H9 (cell line): Measurements from ENCODE around the gene UBALD1. TPM values are rescaled to one million over a fixed set of nuclear protein-coding genes. Genes with fewer than 3 reads are reported as not detected.

Experiments used
- DNase-seq: peaks from one replicate; pipeline ENCODE4 v3.0.0-alpha.2; 2017
- H2AFZ ChIP-seq: one replicate; pipeline ENCODE4 v1.6.1; 2013; ENCODE audit warnings: mild to moderate bottlenecking, low read length, control low read depth, moderate library complexity
- H2AK5ac ChIP-seq: 2 replicates; pipeline ENCODE4 v1.6.1; 2013; ENCODE audit warnings: low read length, control low read depth, mixed read lengths; ENCODE audit not compliant: insufficient read length
- H2BK120ac ChIP-seq: one replicate; pipeline ENCODE4 v1.6.1; 2013; ENCODE audit warnings: low read depth, mild to moderate bottlenecking, low read length, control low read depth, inconsistent platforms; ENCODE audit not compliant: poor library complexity, severe bottlenecking
- H2BK12ac ChIP-seq: 2 replicates; pipeline ENCODE4 v1.6.1; 2013; ENCODE audit warnings: low read length, control low read depth, mixed read lengths, low read depth; ENCODE audit not compliant: insufficient read length
- H2BK15ac ChIP-seq: 2 replicates; pipeline ENCODE4 v1.6.1; 2013; ENCODE audit warnings: low read depth, low read length, control low read depth
- H2BK20ac ChIP-seq: one replicate; pipeline ENCODE4 v1.6.1; 2013; ENCODE audit warnings: low read depth, mild to moderate bottlenecking, low read length, control low read depth, inconsistent platforms; ENCODE audit not compliant: poor library complexity, severe bottlenecking
- H2BK5ac ChIP-seq: 2 replicates; pipeline ENCODE4 v1.6.1; 2013; ENCODE audit warnings: low read length, control low read depth, mixed read lengths; ENCODE audit not compliant: insufficient read length
- H3K14ac ChIP-seq: 2 replicates; pipeline ENCODE4 v1.6.1; 2013; ENCODE audit warnings: low read length, control low read depth; ENCODE audit not compliant: insufficient read depth
- H3K18ac ChIP-seq: 2 replicates; pipeline ENCODE4 v1.6.1; 2013; ENCODE audit warnings: low read depth, mild to moderate bottlenecking, mixed read lengths, low read length, control low read depth; ENCODE audit not compliant: insufficient read length
- H3K23ac ChIP-seq: 2 replicates; pipeline ENCODE4 v1.6.1; 2013; ENCODE audit warnings: low read length, control low read depth, mixed read lengths, low read depth; ENCODE audit not compliant: insufficient read length
- H3K23me2 ChIP-seq: 2 replicates; pipeline ENCODE4 v1.6.1; 2013; ENCODE audit warnings: low read depth, mild to moderate bottlenecking, mixed read lengths, low read length, control low read depth; ENCODE audit not compliant: insufficient read length, poor library complexity, severe bottlenecking
- H3K27ac ChIP-seq: 2 replicates; pipeline ENCODE4 v1.5.1; 2013; ENCODE audit warnings: low read length, control low read depth, mixed read lengths, low read depth; ENCODE audit not compliant: insufficient read length
- H3K27me3 ChIP-seq: 2 replicates; pipeline ENCODE4 v1.6.1; 2013; ENCODE audit warnings: low read length, control low read depth, inconsistent platforms; ENCODE audit not compliant: insufficient read depth
- H3K4ac ChIP-seq: 2 replicates; pipeline ENCODE4 v1.6.1; 2013; ENCODE audit warnings: low read depth, mild to moderate bottlenecking, control low read depth, inconsistent platforms, low read length, moderate library complexity
- H3K4me1 ChIP-seq: 2 replicates; pipeline ENCODE4 v1.6.1; 2013; ENCODE audit warnings: low read length, control low read depth, inconsistent platforms; ENCODE audit not compliant: insufficient read depth
- H3K4me2 ChIP-seq: 2 replicates; pipeline ENCODE4 v1.6.1; 2013; ENCODE audit warnings: low read length, control low read depth, mixed read lengths; ENCODE audit not compliant: insufficient read length, insufficient read depth
- H3K56ac ChIP-seq: 2 replicates; pipeline ENCODE4 v1.6.1; 2013; ENCODE audit warnings: low read depth, mild to moderate bottlenecking, mixed read lengths, low read length, control low read depth; ENCODE audit not compliant: insufficient read length
- H3K79me1 ChIP-seq: 2 replicates; pipeline ENCODE4 v1.6.1; 2013; ENCODE audit warnings: low read depth, mild to moderate bottlenecking, moderate library complexity, low read length, control low read depth, inconsistent platforms; ENCODE audit not compliant: insufficient read depth, poor library complexity, severe bottlenecking
- H3K79me2 ChIP-seq: 2 replicates; pipeline ENCODE4 v1.6.1; 2013; ENCODE audit warnings: low read length, control low read depth, inconsistent platforms; ENCODE audit not compliant: insufficient read depth
- H3K9ac ChIP-seq: 2 replicates; pipeline ENCODE4 v1.6.1; 2013; ENCODE audit warnings: low read length, control low read depth, mixed read lengths; ENCODE audit not compliant: insufficient read length; ENCODE audit errors: extremely low read depth
- H3K9me3 ChIP-seq: one replicate; pipeline ENCODE4 v1.6.1; 2013; ENCODE audit warnings: low read depth, low read length, inconsistent platforms; ENCODE audit not compliant: control insufficient read depth
- H3T11ph ChIP-seq: one replicate; pipeline ENCODE4 v1.6.1; 2013; ENCODE audit warnings: mild to moderate bottlenecking, low read length, control low read depth, inconsistent platforms
- H4K20me1 ChIP-seq: one replicate; pipeline ENCODE4 v1.6.1; 2013; ENCODE audit not compliant: control insufficient read depth, insufficient read length, insufficient read depth
- H4K5ac ChIP-seq: 2 replicates; pipeline ENCODE4 v1.6.1; 2013; ENCODE audit warnings: low read depth, mild to moderate bottlenecking, mixed read lengths, low read length, control low read depth; ENCODE audit not compliant: insufficient read length
- H4K8ac ChIP-seq: replicated peaks from 2 replicates; pipeline ENCODE4 v1.6.1; 2013; ENCODE audit warnings: low read length, control low read depth, mixed read lengths, low read depth; ENCODE audit not compliant: insufficient read length
- H4K91ac ChIP-seq: 2 replicates; pipeline ENCODE4 v1.6.1; 2013; ENCODE audit warnings: low read depth, mild to moderate bottlenecking, moderate library complexity, mixed read lengths, low read length, control low read depth; ENCODE audit not compliant: insufficient read length
- H3K27ac Mint-ChIP-seq, 3 experiments: 2 replicates in 2 of 3; 3 replicates in 1 of 3; pipeline ENCODE4 v1.8.0; 2020 to 2021; ENCODE audit warnings: mixed read lengths in 3 of 3, mild to moderate bottlenecking in 1 of 3, moderate library complexity in 1 of 3
- H3K27me3 Mint-ChIP-seq: 2 replicates; pipeline ENCODE4 v1.8.0; 2021; ENCODE audit warnings: low read depth, mild to moderate bottlenecking, moderate library complexity, mixed read lengths
- H3K36me3 Mint-ChIP-seq, 3 experiments: 2 replicates in 2 of 3; 3 replicates in 1 of 3; pipeline ENCODE4 v1.8.0; 2020 to 2021; ENCODE audit warnings: low read depth in 3 of 3, mixed read lengths in 3 of 3; ENCODE audit not compliant: insufficient read depth in 1 of 3
- H3K4me1 Mint-ChIP-seq, 2 experiments: 2 replicates each; pipeline ENCODE4 v1.8.0; 2020; ENCODE audit warnings: mixed read lengths in 2 of 2
- H3K4me3 Mint-ChIP-seq, 2 experiments: 2 replicates in 1 of 2; 3 replicates in 1 of 2; pipeline ENCODE4 v1.8.0; 2020 to 2021; ENCODE audit warnings: mild to moderate bottlenecking in 2 of 2, mixed read lengths in 2 of 2, moderate library complexity in 1 of 2
- H3K9me3 Mint-ChIP-seq, 2 experiments: 2 replicates in 1 of 2; 3 replicates in 1 of 2; pipeline ENCODE4 v1.8.0; 2020; ENCODE audit warnings: mild to moderate bottlenecking in 2 of 2, mixed read lengths in 2 of 2, moderate library complexity in 1 of 2
- WGBS: extraction: QIAGEN DNeasy Blood & Tissue Kit; methylation state at CpG from one replicate; pipeline ENCODE4 v1.1.7; 2013; ENCODE audit warnings: missing lambda C conversion rate, low lambda C conversion rate, mixed read lengths; ENCODE audit not compliant: insufficient read length; ENCODE audit errors: extremely low coverage; 5-methylcytosine and 5-hydroxymethylcytosine counted together
- total RNA-seq: library from RNA; stranded (reverse); gene quantifications from 2 replicates; pipeline ENCODE4 v1.2.1, GENCODE V29; 2021
- TF ChIP-seq, protein P1 (sequence below): fragments of 200-600 bp; sonication (generic); conservative IDR thresholded peaks from 3 replicates; pipeline ENCODE4 v1.8.0; 2021; ENCODE audit warnings: antibody characterized with exemption, mild to moderate bottlenecking

Gene UBALD1
- total RNA-seq, 1 experiment from 2014 or later, result 80.9 TPM

DNA sequence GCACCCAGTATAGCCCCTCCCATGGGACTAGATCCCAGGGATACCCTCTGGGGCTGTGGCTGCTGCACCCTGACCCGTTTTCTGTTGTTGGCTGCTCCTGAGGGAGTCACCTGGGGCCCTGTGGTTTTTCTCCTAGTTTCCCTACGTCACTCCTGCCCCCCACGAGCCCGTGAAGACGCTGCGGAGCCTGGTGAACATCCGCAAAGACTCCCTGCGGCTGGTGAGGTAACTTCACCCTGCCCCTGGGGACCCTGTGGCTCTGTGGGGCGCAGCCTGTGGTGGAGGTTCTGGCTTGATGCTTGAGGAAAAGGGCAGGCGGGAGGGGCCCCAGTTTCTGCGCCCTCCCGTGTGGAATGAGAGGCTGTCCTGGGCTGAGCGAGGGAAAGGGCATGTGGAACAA is 37.1 kb upstream of the UBALD1 start:
- H3K27ac Mint-ChIP-seq, result peak overlapping the region in 1 of 3 experiments; percentile 86; a peak in 1 of 7 replicates
- no peak overlapping the region; the same call in 1 of the 2 replicates for H3K14ac ChIP-seq
- no peaks in the 10 kb centered on the region; a peak in 2 of 5 replicates for H3K9me3 Mint-ChIP-seq
- H3K4me1 ChIP-seq, result no peaks in the 10 kb centered on the region
- no peak overlapping the region for H3K4me3 Mint-ChIP-seq
- H2BK20ac ChIP-seq, result no peak overlapping the region
- no peaks in the 10 kb centered on the region for H4K20me1 ChIP-seq
- no peak overlapping the region for H3K18ac ChIP-seq
- no peak overlapping the region for H3K9ac ChIP-seq
- H2BK15ac ChIP-seq, result no peak overlapping the region
- H3K27ac ChIP-seq, result no peak overlapping the region
- H3K23ac ChIP-seq, result no peak overlapping the region
- H3K56ac ChIP-seq, result no peak overlapping the region
- H3K4ac ChIP-seq, result no peak overlapping the region
- no peaks in the 10 kb centered on the region for H3K27me3 ChIP-seq
- TF ChIP-seq, protein P1, sequence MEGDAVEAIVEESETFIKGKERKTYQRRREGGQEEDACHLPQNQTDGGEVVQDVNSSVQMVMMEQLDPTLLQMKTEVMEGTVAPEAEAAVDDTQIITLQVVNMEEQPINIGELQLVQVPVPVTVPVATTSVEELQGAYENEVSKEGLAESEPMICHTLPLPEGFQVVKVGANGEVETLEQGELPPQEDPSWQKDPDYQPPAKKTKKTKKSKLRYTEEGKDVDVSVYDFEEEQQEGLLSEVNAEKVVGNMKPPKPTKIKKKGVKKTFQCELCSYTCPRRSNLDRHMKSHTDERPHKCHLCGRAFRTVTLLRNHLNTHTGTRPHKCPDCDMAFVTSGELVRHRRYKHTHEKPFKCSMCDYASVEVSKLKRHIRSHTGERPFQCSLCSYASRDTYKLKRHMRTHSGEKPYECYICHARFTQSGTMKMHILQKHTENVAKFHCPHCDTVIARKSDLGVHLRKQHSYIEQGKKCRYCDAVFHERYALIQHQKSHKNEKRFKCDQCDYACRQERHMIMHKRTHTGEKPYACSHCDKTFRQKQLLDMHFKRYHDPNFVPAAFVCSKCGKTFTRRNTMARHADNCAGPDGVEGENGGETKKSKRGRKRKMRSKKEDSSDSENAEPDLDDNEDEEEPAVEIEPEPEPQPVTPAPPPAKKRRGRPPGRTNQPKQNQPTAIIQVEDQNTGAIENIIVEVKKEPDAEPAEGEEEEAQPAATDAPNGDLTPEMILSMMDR, result no peak
- no peak overlapping the region for H2BK5ac ChIP-seq
- H3K79me2 ChIP-seq, result no peaks in the 10 kb centered on the region; the same call in 1 of the 2 replicates
- no peak overlapping the region for H4K91ac ChIP-seq
- H3K27me3 Mint-ChIP-seq, result no peaks in the 10 kb centered on the region
- no peak overlapping the region for H2AK5ac ChIP-seq
- H2BK120ac ChIP-seq, result no peak overlapping the region
- no peak overlapping the region for H3K4me2 ChIP-seq
- no CpG with 5 or more reads among the region's 13 CpGs for WGBS
- H3K79me1 ChIP-seq, result no peaks in the 10 kb centered on the region
- peaks cover 18 to 48% (median 37%) of the 10 kb centered on the region in 3 experiments; a peak in 6 of 7 replicates for H3K36me3 Mint-ChIP-seq
- H3K23me2 ChIP-seq, result no peaks in the 10 kb centered on the region
- H3K9me3 ChIP-seq, result no peaks in the 10 kb centered on the region
- H4K5ac ChIP-seq, result no peak overlapping the region
- H4K8ac ChIP-seq, result no peak overlapping the region
- no peaks in the 10 kb centered on the region for H3K4me1 Mint-ChIP-seq
- no peak overlapping the region for H3T11ph ChIP-seq
- no peak overlapping the region for H2AFZ ChIP-seq
- no peak overlapping the region for H2BK12ac ChIP-seq
- DNase-seq, result no peak
